Nephron (organoid): ENCODE results near the gene SYTL4.
"Not testable (repeated sequence)": the region's sequence is repeated elsewhere in the genome, so short reads cannot be mapped to it uniquely, and the experiment has no call there.

Experiments
- H3K27ac Mint-ChIP-seq, 3 experiments: 2 replicates each; pipeline ENCODE4 v1.8.0; 2020; ENCODE audit warnings: mixed read lengths in 3 of 3, mild to moderate bottlenecking in 2 of 3, moderate library complexity in 1 of 3
- H3K27me3 Mint-ChIP-seq: 2 replicates; pipeline ENCODE4 v1.8.0; 2021; ENCODE audit warnings: low read depth, mild to moderate bottlenecking, moderate library complexity, mixed read lengths
- H3K36me3 Mint-ChIP-seq: 2 replicates; pipeline ENCODE4 v1.8.0; 2020; ENCODE audit warnings: low read depth, mixed read lengths
- H3K4me1 Mint-ChIP-seq: 2 replicates; pipeline ENCODE4 v1.8.0; 2020; ENCODE audit warnings: mixed read lengths
- H3K4me3 Mint-ChIP-seq, 3 experiments: 2 replicates each; pipeline ENCODE4 v1.8.0; 2020; ENCODE audit warnings: mild to moderate bottlenecking in 3 of 3, mixed read lengths in 3 of 3, moderate library complexity in 2 of 3
- H3K9me3 Mint-ChIP-seq: 2 replicates; pipeline ENCODE4 v1.8.0; 2020; ENCODE audit warnings: mixed read lengths
- TF ChIP-seq, protein P1 (sequence below), 3 experiments: fragments of 200-600 bp; sonication (generic); IDR thresholded peaks; one replicate each; pipeline ENCODE4 v1.5.0; 2021; ENCODE audit warnings: antibody characterized with exemption in 3 of 3; ENCODE audit not compliant: unreplicated experiment in 3 of 3

SYTL4 gene

DNA sequence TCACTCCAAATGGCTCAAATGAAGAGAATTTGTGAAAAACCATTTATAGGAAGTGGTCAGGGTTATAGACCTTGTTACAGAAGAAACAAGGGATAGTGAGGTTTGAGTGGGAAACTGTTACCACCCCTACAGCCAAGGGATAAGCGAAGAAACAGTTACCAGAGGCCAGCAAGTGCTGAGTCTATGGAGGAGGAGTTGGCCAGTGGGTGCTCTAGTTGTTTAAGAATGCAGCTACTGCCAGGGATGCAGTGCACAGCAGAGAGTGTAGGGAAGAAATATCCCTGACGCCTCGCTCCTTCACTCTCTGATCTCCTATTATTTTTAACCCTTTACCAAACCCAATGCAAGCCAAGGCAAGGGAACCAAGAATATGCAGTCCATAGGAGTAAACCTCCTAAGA lies 15.2 kb upstream of the SYTL4 start:
- TF ChIP-seq, protein P1, sequence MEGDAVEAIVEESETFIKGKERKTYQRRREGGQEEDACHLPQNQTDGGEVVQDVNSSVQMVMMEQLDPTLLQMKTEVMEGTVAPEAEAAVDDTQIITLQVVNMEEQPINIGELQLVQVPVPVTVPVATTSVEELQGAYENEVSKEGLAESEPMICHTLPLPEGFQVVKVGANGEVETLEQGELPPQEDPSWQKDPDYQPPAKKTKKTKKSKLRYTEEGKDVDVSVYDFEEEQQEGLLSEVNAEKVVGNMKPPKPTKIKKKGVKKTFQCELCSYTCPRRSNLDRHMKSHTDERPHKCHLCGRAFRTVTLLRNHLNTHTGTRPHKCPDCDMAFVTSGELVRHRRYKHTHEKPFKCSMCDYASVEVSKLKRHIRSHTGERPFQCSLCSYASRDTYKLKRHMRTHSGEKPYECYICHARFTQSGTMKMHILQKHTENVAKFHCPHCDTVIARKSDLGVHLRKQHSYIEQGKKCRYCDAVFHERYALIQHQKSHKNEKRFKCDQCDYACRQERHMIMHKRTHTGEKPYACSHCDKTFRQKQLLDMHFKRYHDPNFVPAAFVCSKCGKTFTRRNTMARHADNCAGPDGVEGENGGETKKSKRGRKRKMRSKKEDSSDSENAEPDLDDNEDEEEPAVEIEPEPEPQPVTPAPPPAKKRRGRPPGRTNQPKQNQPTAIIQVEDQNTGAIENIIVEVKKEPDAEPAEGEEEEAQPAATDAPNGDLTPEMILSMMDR (IDR thresholded peaks at IDR 0.05; ENCODE audit: unreplicated experiment in 3 of 3) = no peak
- Mint-ChIP-seq H3K36me3 (no peaks in the 10 kb centered on the region), H3K27ac (peak overlapping the region; percentile 81 to 90 (median 88)), H3K9me3 (peaks cover 2% of the 10 kb centered on the region), H3K4me3 (no peak overlapping the region), H3K27me3 (peaks cover 3% of the 10 kb centered on the region), H3K4me1 (peaks cover 28% of the 10 kb centered on the region)

DNA sequence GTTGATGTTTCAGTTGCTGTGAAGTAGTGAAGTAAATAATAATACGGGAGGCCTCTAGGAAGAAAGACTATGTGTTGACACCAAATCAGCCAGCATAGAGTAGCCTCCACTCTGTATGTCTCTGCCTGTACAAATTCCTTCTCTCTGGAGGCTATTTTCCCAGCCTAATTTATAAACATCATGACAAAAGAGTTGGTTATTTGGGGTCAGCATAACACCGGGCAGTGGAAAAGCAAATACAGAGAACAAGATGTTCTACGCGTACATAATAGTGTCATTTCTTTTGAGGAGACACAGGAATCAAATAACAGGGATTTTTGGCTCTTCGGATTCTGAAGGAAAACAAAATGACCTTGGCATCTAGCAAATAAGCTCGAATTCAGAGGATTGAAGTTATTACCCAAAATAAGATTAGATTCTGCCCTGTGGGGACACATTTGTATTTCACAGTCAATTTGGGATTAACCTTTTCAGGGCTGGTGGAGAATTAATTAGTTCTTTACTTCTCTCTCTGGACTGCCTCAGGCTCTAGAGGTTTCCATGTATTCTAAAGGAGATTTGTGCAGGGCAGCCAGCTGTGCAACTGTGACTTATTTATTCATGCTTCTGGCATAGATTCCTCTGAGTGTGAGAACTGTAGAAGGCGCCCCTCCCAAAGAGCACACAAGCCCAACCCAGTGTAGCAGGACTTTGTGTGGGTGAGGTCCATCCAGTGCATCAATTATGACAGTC lies 14.1 kb upstream of the SYTL4 start:
- H3K27ac Mint-ChIP-seq = peak overlapping the region; percentile 81 to 90 (median 88)
- no peaks in the 10 kb centered on the region for H3K36me3 Mint-ChIP-seq
- peaks cover 28% of the 10 kb centered on the region for H3K4me1 Mint-ChIP-seq
- H3K9me3 Mint-ChIP-seq = peaks cover 2% of the 10 kb centered on the region
- TF ChIP-seq, protein P1 (IDR thresholded peaks at IDR 0.05; ENCODE audit: unreplicated experiment in 3 of 3) = no peak
- H3K27me3 Mint-ChIP-seq = peaks cover 3% of the 10 kb centered on the region
- peak overlapping the region in 1 of 3 experiments; percentile 24 for H3K4me3 Mint-ChIP-seq

DNA sequence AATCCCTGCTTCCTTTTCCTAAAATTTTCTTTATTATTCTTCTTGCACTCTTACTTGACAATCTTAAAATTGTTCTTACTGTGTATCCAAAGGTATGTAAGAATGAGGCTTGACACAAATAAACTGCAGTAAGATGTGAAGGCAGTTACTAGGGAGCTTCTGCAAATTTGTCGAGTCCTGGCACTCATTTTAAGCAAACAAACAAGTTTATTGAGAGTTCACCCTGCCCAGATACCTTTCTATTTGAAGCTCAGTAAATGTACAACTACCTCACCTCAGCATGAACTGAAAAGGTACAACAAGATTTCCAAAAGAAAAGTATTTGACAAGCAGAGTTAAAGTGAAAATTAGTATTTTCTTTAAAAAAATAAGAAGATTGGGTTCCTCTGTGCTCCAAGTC lies 13.3 kb upstream of the SYTL4 start:
- Mint-ChIP-seq H3K4me1 (peaks cover 28% of the 10 kb centered on the region), H3K27me3 (peaks cover 3% of the 10 kb centered on the region), H3K27ac (peak overlapping the region; percentile 88 to 90 (median 89)), H3K36me3 (no peaks in the 10 kb centered on the region), H3K4me3 (peak overlapping the region in 1 of 3 experiments; percentile 5), H3K9me3 (peaks cover 2% of the 10 kb centered on the region)
- TF ChIP-seq, protein P1 (IDR thresholded peaks at IDR 0.05; ENCODE audit: unreplicated experiment in 3 of 3) = no peak

DNA sequence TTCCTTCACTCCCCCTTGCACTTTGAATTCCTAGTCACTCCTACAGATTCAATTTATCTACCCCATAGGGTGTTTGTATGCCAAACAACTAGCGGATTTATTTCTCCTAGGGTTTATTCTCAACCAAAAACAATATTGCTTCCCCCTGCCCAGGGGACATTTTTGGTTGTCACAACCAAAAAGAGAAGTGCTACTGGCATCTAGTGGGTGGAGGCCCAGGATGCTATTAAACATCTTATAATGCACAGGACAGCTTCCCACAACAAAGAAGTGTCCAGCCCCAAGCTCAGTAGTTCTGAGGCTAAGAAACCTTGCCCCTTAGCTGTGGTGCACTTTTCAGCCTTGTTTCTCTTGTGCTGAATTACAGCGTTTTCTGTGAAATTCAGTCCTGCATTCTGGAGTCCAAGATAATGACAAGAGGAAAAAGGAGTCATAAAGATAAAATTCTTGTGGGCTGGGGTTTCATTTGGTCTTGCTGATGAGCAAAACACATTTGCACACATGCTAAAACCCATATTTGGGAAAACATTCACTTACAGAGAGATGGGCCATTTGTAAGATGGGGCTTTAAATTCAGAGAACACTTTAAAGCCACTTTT lies 11.2 kb upstream of the SYTL4 start:
- Mint-ChIP-seq H3K36me3 (no peaks in the 10 kb centered on the region), H3K27ac (no peak overlapping the region), H3K9me3 (peaks cover 2% of the 10 kb centered on the region), H3K27me3 (no peaks in the 10 kb centered on the region), H3K4me3 (no peak overlapping the region), H3K4me1 (peaks cover 28% of the 10 kb centered on the region)
- TF ChIP-seq, protein P1 (IDR thresholded peaks at IDR 0.05; ENCODE audit: unreplicated experiment in 3 of 3) = no peak

DNA sequence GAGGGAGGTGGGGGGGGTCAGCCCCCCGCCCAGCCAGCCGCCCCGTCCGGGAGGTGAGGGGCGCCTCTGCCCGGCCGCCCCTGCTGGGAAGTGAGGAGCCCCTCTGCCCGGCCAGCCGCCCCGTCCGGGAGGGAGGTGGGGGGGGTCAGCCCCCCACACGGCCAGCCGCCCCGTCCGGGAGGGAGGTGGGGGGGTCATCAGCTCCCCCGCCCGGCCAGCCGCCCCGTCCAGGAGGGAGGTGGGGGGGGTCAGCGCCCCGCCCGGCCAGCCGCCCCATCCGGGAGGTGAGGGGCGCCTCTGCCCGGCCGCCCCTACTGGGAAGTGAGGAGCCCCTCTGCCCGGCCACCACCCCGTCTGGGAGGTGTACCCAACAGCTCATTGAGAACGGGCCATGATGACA lies 7.9 kb downstream of the SYTL4 start:
- not testable (repeated sequence) for H3K27me3 Mint-ChIP-seq, H3K4me1 Mint-ChIP-seq, H3K27ac Mint-ChIP-seq, H3K4me3 Mint-ChIP-seq, H3K36me3 Mint-ChIP-seq
- H3K9me3 Mint-ChIP-seq = peaks cover 15% of the 10 kb centered on the region

DNA sequence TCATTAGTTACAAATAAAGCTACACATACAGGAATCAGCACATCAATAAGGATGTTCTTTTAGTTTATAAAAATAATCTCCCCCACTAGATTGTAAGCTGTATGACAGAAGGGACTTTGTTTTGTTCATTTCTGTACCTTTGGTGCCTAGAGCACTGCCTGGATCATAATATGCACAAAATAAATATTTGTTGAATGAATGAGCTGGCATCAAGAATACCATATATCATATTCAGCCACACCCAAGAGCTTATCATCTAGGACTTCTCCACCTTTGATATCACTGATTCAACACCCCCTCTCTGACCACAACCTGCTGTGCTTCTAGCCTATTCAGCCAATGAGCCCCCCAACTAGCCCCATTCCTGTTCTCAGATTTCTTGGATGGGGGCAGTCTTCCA lies 10.6 kb downstream of the SYTL4 start:
- H3K4me3 Mint-ChIP-seq = no peak overlapping the region
- peaks cover 8% of the 10 kb centered on the region for H3K4me1 Mint-ChIP-seq
- no peaks in the 10 kb centered on the region for H3K36me3 Mint-ChIP-seq
- H3K27me3 Mint-ChIP-seq = peaks cover 4% of the 10 kb centered on the region
- H3K9me3 Mint-ChIP-seq = peaks cover 10% of the 10 kb centered on the region
- peak overlapping the region in 1 of 3 experiments; percentile 66 for H3K27ac Mint-ChIP-seq
- TF ChIP-seq, protein P1 (IDR thresholded peaks at IDR 0.05; ENCODE audit: unreplicated experiment in 3 of 3) = no peak
